NCI-H1048 (cell line): Measurements from ENCODE around the gene KRT85.

Source experiments
- DNase-seq: peaks from one replicate; lab custom pipeline; 2025; lab: John Stamatoyannopoulos, UW

The KRT85 gene

DNA sequence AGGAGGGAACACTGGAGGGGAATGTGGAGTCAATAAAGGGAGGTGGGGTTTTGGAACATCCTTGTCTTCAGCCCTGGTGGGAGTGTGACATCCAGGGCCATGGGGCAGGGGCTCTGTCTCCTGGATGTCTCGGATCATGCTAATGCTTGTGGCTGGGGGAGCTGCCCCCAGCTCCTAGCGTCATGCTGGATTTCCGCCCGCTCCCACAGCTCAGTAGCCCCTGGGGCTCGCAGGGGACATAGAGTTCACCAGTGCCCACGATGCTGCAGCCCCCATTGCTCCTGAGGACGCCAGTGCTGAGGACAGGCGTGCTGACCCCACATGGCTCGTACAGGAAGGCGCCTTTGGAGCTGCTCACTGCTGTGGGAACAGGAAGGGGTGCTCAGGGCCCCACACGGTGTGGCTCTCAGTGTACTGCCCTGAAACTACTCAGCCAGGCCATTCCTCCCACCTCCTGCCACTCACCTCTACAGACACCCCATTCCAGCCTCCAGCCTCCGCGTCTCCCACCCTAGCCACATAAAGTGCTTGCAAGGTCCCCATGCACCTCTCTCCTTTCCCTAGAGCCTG is 27.6 kb upstream of the KRT85 start:
- DNase-seq: no peak

DNA sequence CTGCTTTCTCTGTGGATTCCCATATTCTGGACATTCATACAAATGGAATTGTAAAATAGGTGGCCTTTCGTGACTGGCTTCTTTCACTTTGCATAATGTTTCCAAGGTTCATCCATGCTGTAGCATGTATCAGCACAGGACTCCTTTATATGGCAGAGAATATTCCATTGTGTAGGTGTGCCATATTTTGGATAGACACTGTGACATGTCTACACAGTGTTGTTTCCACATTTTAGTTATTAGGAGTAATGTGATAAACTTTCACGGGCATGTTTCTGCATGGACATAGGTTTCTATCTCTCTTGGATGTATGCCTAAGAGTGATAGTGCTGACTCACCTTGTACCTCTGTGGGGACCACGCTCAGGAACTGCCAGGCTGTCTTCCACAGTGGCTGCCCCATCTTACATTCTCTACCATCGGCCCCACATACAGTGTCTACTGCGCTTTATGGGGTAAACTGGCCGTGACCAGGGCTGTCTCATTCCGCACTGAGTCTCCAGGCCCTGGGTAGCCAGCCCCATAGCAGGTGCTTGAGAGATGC is 25.3 kb upstream of the KRT85 start:
- no peak for DNase-seq

DNA sequence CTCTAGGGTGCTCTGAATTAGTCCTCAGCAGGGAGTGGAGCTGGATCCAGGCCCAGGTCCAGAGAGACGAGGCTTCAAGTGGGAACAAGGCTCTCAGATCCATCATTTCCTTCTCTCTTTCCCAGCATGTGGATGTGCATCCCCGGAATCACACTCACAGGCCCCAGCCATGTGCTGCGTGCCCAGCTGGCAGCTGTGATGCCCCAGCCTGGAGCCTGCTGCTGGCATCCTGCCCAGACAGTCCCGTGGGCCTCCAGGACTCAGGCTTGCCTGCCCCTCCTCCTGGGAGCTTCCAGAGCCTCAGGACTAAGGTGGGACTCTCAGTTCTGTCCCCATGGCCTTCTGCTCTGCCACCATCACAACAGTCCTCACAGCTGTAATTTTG is 24.3 kb upstream of the KRT85 start:
- DNase-seq: no peak

DNA sequence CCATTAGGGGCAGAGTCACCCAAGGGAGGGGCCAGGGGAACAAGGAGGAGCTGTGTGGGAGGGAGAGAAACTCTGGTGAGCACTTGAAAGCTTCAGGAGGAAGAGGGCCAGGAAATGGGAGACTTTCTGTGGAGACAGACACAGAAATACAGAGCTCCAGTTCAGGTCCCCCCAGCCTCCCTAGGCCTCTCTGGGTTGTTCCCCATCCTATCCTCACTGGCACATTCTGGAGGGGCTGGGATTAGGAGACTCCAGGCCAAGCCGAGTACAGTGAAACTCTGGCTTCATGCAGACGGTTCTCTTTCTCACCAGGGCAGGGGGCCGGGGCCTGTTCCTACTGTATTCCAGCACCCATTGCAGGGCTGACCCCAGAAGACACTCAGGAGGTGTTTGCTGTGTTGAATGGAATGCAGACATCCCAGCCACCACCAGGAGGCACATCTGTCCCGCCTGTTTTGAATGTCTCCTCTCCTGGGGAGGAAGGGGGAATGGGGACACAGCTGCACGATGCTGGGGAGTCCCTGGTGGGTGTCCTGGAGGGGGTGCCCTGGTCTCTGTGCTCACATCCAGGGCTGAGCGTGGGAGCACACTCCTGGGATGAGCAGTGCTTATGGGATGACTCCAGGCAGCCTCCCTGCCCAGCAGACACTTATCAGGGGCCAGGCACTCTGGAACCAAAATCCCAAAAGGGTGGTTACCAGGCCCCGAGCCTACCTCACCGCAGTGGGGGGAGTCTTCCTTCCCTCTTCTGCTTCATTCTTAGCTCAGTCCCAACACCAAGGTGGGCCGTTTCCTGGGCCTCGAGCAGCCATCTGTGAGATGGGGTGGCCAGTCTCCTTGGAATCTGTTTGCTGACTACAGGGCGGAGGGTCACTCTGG is 23.7 kb upstream of the KRT85 start:
- DNase-seq: no peak

DNA sequence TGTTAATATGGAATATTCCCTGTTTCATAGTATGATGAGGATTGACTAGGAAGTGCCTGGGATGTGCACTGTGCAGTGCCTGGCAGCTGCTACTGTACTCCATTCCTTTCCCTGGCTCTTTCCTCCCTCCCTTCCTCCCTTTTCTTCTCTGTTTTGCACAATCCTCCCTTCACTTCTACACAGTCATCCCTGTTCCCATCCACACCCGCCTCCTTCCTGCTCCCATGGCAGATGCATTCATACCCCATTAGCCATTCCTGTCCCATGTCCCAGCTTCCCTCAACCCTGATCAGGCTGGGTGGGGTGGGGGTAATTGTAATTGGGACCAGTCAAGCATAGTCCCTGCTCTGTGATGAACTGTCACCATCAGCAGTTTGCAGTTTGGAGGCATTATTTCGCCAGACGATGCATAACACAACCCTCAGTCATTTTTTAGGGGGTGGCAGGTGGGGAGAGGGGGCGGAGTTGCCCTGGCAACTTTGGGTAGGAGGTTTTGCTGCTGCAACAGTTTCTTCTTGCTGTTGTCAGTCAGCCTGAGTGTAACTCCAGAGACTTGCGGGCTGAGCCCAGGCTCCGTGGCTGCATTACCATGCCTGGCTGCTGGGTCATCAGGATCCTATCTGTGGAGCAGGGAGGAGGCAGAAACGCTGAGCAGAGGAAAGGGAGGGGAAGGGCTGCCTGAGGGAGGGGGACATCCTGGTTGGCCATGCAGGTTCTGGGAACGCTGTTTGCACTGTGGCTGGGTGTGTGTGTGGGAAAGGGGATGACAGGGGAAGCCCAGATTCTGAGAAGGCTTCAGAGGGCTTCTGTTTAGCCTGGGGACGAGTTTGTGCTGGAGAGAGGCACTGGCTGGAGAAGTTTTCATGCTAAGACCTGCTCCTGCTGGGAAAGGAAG is 22.3 kb upstream of the KRT85 start:
- no peak for DNase-seq

DNA sequence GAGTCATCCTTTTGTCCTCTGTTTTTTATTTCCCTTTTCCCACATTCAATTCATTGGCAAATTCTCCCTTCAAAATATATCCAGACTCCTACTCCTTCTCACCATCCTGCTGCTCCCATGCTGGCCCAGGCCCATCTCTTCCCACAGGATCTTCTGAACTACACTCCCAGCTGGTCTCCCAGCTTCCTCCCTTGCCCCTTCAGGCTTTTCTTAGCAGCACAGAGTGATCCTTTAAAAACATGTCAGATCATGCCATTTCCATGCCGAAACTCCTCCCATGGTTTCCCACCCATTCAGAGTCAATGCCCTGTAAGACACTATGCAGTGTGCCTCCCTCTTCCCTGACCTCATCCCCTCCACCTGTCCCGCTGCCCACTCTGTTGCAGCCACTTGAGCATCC is 20.6 kb upstream of the KRT85 start:
- DNase-seq: no peak

DNA sequence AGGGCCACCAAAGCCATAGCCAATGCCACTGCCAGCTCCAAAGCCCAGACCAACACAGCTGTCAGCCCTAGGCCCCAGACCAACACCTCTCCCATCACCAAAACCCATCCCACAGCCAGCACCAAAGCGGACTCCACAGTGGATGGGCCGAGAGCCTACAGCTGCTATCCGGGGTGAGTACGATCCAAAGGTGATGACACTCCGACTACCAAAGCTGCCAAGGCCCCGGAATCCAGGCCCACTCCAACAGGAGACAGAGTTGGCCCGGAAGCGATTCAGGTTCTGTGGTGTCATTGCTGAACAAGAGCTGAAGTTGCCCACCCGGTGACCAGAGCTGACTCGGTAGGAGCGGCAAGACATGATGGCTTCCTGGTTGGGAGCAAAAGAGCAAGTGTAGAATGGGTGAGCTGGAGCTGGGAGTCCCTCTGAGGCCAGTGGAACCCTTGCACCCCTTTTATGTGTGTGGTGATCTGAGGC is 18.0 kb upstream of the KRT85 start, which contains the start of gene KRT84:
Gene KRT84, minus strand, starts transcription at position 427 of the 477 bp plus-strand sequence. Its CDS starts 67 bp downstream, at position 360.
- DNase-seq: no peak

DNA sequence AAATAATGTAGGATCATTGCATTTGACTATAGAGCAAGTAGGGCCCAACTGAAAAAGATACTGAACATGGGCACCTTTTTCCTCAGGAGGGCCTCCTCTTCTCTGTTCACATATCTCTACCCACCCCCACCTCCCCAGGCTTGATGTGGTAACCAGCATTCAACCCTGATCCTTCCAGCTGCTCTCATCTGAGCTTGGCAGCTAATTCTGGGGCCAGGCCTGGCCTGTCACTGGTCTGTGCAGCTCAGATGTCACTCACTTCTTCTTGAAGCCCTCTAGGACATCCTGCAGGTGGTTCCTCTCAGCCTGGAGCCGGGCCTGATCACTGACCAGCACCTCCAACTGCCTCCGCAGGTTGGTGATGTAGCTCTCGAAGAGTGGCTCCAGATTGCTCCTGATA is 16.1 kb upstream of the KRT85 start:
- DNase-seq: no peak

DNA sequence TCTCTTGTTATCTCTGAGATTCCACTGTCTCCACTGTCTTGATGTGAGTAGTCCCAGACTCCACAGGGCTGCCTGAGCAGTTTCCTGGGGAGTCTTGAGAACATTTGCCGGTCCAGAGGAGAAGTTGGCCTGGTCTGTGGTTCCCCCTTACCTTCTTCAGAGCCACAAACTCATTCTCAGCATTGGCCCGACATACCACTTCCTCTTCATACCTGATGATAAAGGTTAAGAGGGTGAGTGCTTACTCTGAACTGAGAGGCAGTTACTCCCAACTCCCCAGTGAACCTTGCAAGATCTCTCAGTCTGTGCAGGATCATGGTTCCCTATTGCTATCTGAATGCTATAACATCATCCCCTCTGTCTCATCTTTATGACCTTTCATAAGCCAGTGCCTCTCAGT is 15.6 kb upstream of the KRT85 start:
- no peak for DNase-seq

DNA sequence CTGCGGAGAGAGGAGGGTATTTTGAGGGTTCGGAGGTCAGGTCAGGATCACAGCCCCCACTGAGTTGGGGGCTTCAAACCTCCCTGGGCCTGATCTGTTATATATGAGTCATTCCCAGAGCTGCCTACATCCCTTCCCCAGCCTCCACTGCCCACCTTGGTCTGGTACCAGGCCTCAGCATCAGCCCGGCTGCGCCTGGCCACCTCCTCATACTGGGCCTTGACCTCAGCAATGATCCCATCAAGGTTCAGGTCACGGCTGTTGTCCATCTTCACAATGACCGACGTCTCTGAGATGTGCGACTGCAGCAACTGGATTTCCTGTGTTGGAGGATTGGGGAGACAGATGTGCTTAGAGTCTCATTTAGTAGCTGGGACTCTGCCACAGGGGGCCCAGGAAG is 13.9 kb upstream of the KRT85 start:
- DNase-seq: no peak

DNA sequence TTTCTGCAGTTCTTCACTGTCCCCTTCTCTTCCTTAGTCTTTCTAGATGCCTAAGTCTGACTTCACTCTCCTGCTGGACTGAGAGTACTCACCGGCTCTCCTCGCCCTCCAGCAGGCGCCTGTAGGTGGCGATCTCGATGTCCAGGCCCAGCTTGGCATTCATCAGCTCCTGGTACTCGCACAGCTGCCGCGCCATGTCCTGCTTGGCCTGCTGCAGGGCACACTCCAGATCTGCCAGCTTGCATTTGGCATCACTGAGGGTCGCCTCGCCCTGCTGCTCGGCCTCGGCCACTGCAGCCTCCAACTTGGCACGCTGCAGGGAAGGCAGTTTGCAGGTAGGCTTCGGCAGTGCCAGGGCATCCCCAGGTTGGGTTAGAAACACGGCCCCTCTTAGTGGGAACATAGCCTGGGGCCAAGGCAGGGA is 13.0 kb upstream of the KRT85 start:
- no peak for DNase-seq

DNA sequence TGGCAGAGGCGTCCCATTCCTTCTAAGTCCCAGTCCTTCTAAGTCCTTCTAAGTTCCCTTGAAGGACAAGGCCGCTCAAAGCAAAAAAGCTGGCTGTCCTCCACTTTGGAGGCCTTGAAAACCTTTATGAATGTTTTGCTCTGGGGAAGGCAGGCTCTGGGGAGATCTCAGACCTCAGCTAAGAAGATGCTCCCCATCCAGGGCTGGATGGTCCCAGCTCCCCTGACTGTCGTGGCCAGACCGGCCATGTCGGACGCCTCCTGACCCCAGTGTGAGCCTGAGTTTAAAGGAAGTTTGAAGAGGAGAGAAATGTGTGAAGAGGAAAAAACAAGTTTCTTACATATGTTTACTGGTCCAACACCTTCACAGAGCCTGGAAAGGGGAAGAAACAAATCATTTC is 12.3 kb upstream of the KRT85 start:
- DNase-seq: no peak

DNA sequence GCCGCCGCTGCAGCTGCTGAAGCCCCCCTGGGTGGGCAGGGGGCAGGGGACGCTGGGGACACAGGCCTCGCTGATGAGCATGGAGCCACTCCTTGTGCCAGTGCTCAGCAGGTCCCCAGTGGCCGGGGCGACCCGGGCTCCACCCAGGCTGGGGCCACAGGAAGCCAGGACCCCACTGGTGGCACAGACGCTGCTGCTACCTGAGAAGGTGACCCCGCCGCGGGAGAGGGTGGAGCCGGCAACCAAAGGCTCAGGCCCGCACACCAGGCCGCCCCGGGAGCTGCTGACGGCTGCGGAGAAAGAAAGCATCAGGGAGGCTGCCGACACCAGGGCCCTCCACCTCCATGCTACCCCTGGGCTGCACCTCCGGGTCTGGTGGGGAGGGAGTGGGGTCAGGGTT is 10.8 kb upstream of the KRT85 start:
- DNase-seq: no peak

DNA sequence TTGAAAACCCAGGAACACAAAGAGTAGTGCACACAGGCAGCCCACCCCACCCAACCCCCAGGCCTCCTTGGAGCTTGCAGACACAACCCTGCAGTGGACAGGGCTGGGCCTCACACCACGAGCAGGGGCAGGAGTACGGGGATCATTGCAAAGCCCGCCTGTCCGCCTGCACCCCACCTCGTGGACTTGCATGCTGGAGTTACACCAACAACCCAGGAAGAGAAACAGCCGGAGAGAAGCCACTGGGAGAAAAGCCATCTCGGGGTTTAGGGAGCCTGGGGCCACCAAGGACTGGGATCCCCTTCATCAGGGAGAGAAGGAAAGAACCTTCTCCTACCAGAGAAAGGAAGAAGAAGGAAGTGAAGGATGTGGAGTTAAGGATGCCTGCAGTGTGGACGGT is 10.0 kb upstream of the KRT85 start:
- DNase-seq: no peak

DNA sequence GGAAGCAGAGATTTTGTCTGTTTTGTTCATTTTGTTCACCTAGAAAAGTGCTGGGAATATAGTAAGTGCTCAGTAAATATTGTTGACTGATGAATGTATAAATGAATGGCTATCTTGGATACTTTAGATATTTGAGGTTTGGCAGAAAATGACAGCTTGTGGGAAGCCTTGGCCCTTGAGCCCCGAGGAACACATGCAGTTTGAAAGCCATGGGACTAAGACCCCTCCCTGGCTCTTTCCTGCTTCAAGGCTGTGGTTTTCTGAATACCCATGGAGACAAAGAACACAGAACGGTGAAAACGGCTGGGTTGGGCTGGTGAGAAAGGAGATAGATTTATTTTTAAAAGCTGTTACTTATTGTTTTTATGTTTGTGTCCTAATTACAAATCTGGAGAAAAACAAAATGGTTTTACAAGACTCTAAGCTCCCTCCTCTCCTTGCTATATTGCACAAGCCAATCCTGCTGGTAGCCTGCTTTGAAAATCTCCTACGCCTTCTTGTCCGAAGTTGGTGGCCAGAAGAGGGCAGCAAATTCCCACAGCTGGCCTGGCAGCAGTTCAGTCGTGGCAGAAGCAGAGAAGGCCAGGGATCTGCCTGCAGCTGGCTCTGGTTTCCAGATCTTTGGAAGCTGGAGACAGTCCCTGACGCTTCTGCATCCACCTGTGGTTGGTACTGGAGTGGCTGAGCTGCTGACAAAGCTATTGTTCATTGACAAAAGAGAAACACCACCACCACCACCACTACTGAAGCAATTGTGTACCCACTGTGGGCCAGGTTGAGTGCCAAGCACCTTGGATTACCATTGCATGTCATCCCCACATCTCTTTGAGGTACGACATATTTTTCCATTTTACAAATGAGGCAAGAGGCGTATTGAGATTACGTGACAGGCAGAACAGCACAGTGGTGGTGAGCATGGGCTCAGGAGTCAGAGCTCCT is 5.2 kb upstream of the KRT85 start:
- DNase-seq: peak; percentile 27

DNA sequence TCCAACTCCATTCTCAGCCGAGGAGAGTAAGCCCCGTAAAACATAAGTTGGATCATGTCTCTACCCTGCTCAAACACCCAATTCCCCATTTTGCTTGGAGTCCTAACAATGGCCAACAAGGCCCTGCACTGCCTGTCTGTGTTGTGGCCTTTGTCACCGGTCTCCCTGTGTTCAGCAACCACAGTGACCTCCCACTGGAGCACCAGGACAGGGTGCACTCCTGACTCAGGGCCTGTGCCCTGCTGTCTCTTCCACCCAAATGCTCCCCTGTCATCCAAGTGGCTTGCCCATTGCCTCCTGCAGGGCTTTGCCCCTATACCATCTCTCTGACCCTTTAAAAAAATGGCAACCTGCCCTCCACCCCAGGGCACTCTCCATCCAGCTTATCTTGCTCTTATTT is 4.4 kb upstream of the KRT85 start:
- no peak for DNase-seq

DNA sequence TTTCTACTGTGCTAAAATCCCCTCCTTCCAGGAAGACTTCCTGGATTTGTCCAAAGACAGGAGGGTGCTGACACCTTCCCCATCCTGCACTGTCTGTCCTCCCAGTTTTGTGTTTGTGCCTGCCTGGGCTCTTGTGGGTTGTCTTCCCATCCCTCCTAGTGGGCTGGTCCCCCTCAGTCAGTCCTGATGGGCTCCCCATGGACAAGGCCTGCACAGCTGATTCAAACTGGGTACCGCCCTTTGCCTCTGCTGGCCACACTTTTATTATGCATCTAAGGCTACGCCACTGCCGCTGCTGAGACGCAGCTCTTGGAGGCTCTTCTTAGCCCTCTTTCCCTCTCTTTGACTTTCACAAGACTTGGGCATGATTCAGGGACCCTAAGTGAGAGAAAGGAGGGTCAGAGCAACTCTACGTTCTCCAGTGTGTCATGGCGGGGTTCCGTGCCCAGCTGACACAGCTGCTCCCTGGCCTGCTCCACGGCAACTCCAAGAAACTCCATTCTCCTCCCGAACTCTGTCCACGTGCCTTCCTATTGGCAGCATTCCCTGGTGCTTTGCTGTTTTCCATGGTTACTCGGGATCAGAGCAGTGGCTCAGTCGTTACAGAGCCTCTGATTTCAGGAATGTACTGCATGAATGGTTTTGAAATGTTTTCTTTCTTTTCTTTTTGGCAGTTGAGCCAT is 3.8 kb upstream of the KRT85 start:
- DNase-seq: no peak

DNA sequence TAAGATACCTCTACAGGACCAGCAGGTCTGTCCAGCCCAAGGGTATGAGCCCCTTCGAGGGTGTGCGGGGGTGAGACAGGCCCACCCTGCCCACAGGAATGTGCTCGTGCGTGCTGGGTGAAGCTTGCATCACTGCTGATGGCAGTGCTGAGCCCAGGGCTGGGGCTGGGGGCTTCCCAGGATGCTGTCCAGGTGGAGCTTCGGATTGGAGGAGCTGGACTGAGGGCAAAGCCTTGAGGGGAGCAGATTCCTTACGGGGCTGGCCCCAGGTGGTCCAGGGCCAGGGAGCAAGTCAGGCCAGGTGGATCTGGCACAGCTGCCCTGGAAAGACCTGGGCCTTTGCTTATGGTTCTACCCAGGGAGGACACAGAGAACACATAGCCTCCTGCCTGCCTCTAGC is 2.5 kb upstream of the KRT85 start:
- DNase-seq: no peak

DNA sequence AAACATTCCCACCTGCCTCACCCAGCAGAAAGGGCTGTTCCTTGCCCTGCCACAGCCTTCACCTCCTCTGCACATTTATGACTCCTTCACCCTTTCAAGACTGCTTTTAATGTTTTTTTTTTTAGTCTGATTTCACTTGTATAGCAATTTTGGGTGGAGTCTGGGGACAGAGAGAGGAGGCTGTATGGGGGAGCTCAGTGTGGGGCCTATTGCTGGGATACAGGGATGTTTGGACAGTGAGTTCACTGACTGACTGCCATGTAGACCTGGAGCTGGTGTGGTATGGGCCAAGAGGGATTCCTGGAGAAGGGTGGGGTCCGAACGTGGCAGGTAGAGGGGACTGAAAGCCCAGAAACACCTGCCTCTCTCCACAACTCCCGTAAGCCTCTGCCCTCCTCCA is 1.9 kb upstream of the KRT85 start:
- DNase-seq: no peak

DNA sequence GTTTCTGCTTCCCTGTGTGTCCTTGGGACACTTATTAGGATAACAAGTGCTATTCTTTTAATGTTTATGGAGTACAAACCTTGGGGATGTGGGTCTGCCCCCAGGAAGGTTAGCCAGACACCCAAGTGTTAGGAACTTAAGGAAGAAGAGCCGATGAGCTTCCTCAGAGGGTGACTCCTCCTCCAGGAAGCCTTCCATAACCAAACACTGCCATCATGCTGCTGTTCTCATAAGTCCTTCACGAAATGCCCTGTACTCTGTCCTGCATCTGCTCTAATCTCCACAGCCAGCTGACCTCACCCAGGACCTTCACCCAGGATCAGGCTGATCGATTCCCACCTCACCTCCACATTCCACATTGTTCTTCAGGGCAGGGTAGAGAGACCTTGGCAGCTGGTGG is 1.2 kb upstream of the KRT85 start:
- no peak for DNase-seq

DNA sequence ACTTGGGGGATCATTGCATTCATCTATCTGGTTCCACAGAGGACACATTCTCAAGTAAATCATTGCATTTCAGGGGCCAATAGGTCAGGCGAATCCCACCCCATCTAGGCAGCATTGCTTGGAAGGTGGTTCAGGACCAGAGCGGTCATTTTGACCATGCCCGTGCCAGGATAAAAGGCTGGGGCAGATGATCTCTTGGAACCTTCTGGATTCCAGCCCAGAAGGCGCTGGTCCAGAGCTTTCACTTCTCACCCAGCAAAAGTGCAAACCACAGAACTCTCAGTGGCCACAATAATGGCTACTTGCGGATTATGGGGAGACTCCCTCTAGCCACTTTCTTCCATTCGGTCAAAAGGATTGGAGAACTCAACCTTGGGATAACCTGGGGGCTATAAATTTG is 595 bp upstream of the KRT85 start:
- DNase-seq: no peak
